Testis (tissue), 3 donors: ENCODE data around the gene C9orf78. TPM values are rescaled to one million over a fixed set of nuclear protein-coding genes. Genes with fewer than 3 reads are reported as not detected.

Source experiments
- DNase-seq: peaks from one replicate; pipeline ENCODE4 v3.0.0-alpha.2; 2019
- H3K27ac ChIP-seq, 2 donors: fragments of 200-600 bp; sonication (generic); one replicate each; pipeline ENCODE4 v1.5.1; 2019
- H3K27me3 ChIP-seq: fragments of 200-600 bp; sonication (generic); one replicate; pipeline ENCODE4 v1.5.1; 2019
- H3K36me3 ChIP-seq: fragments of 200-600 bp; sonication (generic); one replicate; pipeline ENCODE4 v1.5.1; 2017; ENCODE audit warnings: low read depth; ENCODE audit errors: missing control alignments
- H3K4me1 ChIP-seq: fragments of 200-600 bp; sonication (generic); one replicate; pipeline ENCODE4 v1.5.1; 2019
- H3K4me3 ChIP-seq, 2 donors: fragments of 200-600 bp; sonication (generic); one replicate each; pipeline ENCODE4 v1.5.1; 2017 to 2019
- H3K9me3 ChIP-seq: fragments of 200-600 bp; sonication (generic); one replicate; pipeline ENCODE4 v1.5.1; 2017
- CTCF ChIP-seq, 3 experiments: fragments of 450-650 bp in 2 of 3; fragments of 200-600 bp in 1 of 3; sonication (generic) in 1 of 3; IDR thresholded peaks; one replicate each; pipeline ENCODE4 v1.5.1; 2016 to 2019; ENCODE audit warnings: antibody characterized with exemption in 3 of 3, mild to moderate bottlenecking in 2 of 3, moderate library complexity in 1 of 3
- POLR2A ChIP-seq: fragments of 450-650 bp; IDR thresholded peaks from one replicate; pipeline ENCODE4 v1.6.1; 2017; ENCODE audit warnings: antibody characterized with exemption, mild to moderate bottlenecking, moderate library complexity
- WGBS, 2 donors: methylation state at CpG; one replicate each; pipeline ENCODE4 v1.1.5; 2018; 5-methylcytosine and 5-hydroxymethylcytosine counted together
- intact Hi-C: fragments of 100-400 bp; cut with DNase I; formaldehyde crosslinking; loops from one replicate; pipeline ENCODE4 v1.15.1; 2023; ENCODE audit warnings: low total_unique reads
- polyA plus RNA-seq: library from polyadenylated mRNA; stranded (reverse); fragments of 350-450 nt; fragmentation: Illumina TruSeq; extraction: RNeasy Lipid Tissue Mini Kit (QIAGEN cat#74804); gene quantifications from one replicate; pipeline ENCODE4 v1.2.3, GENCODE V29; 2014; ENCODE audit warnings: low read depth, low replicate concordance; ENCODE audit not compliant: insufficient read depth
- total RNA-seq, 2 donors: library from RNA; depleted of rRNA; stranded (reverse); fragments of >200 nt; gene quantifications; one replicate each; pipeline ENCODE4 v1.2.3, GENCODE V29; 2016

C9orf78 gene
- total and polyA plus RNA-seq, 3 donors from 2014 or later: 56.3 to 86.8 (median 83.2) TPM

DNA sequence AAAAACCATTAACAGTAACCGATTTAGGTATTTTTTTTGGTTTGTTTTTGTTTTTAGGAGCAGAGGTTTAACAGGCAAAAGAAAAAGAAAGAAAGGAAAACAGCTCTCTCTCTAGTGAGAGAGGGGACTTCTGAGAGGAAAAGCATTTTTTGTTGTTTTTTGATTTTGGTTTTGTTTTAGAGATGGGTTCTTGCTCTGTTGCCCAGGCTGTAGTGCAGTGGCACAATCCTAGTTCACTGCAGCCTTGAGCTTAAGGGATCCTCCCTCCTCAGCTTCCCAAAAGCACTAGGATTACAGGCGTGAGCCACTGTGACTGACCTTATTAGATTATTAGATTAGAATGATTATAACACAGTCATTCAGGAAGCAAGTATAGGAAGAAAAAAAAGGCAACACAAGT is 10.3 kb upstream of the C9orf78 start:
- 55 to 67% methylated on average over 2 of the region's 2 CpGs for WGBS, 2 donors
- no peaks in the 10 kb centered on the region for H3K9me3 ChIP-seq
- no peaks in the 10 kb centered on the region for H3K4me1 ChIP-seq
- TF ChIP-seq POLR2A: no peak
- no peak for TF ChIP-seq CTCF (IDR thresholded peaks at IDR 0.05)
- H3K4me3 ChIP-seq: no peak overlapping the region
- no peaks in the 10 kb centered on the region for H3K27me3 ChIP-seq
- no peak overlapping the region for H3K27ac ChIP-seq
- DNase-seq: no peak
- H3K36me3 ChIP-seq: no peaks in the 10 kb centered on the region
- intact Hi-C loops: no loop called here

- Histone ChIP-seq H3K4me3 (no peak overlapping the region), H3K36me3 (no peaks in the 10 kb centered on the region), H3K4me1 (peaks cover 10% of the 10 kb centered on the region), H3K27ac (no peak overlapping the region), H3K27me3 (no peaks in the 10 kb centered on the region), H3K9me3 (no peaks in the 10 kb centered on the region)
- intact Hi-C loops: no loop called here
- TF ChIP-seq CTCF (IDR thresholded peaks at IDR 0.05) (no peak), POLR2A (no peak)
- WGBS, 2 donors: 47 to 76% methylated on average over 4 of the region's 4 CpGs
- DNase-seq: no peak
These were observed 6.0 kb upstream of the C9orf78 start for GRCh38 chr9:129841071-129841470.

DNA sequence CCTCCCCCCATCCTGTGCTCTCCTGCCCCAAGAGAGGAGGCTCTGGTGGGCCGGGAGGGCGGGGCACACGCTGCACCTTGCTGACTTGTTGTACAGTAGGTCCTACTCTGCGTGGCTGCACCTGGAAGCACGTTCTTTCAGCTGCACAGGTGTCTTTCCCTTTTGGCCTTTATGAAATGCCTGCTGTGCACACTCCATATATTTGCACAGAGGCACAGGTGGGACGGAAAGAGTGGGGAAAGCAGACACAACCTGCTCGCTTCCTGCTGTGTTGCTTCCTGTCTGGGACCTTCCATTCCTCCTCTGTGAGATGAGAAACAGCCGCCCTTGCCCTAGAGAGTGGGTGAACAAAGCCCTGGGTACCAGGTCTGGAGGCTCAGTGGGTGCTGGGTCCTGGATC is 5.0 kb upstream of the C9orf78 start:
- Histone ChIP-seq H3K4me1 (peaks cover 13% of the 10 kb centered on the region), H3K36me3 (no peaks in the 10 kb centered on the region), H3K27me3 (no peaks in the 10 kb centered on the region), H3K4me3 (no peak overlapping the region), H3K9me3 (no peaks in the 10 kb centered on the region), H3K27ac (no peak overlapping the region)
- intact Hi-C loops: no loop called here
- WGBS, 2 donors: 86 to 88% methylated on average over 5 to 8 of the region's 8 CpGs
- DNase-seq: no peak
- no peak for TF ChIP-seq POLR2A
- no peak for TF ChIP-seq CTCF (IDR thresholded peaks at IDR 0.05)

- intact Hi-C loops: no loop called here
- DNase-seq: no peak
- Histone ChIP-seq H3K36me3 (no peaks in the 10 kb centered on the region), H3K27me3 (no peaks in the 10 kb centered on the region), H3K4me3 (no peak overlapping the region), H3K4me1 (peaks cover 13% of the 10 kb centered on the region), H3K9me3 (no peaks in the 10 kb centered on the region), H3K27ac (no peak overlapping the region)
- TF ChIP-seq CTCF (IDR thresholded peaks at IDR 0.05) (no peak), POLR2A (no peak)
- WGBS, 2 donors: 70 to 82% methylated on average over 10 of the region's 10 CpGs
These were observed 4.4 kb upstream of the C9orf78 start for GRCh38 chr9:129839324-129840023.

- WGBS, 2 donors: 88 to 91% methylated on average over 12 of the region's 12 CpGs
These were observed 3.7 kb upstream of the C9orf78 start for GRCh38 chr9:129838707-129839259.

More at GRCh38 chr9:129838707-129839259, 3.7 kb upstream of the C9orf78 start:
- TF ChIP-seq CTCF (IDR thresholded peaks at IDR 0.05) (no peak), POLR2A (no peak)
- Histone ChIP-seq H3K36me3 (no peaks in the 10 kb centered on the region), H3K27ac (no peak overlapping the region), H3K4me3 (no peak overlapping the region), H3K9me3 (no peaks in the 10 kb centered on the region), H3K27me3 (no peaks in the 10 kb centered on the region), H3K4me1 (peaks cover 18% of the 10 kb centered on the region)
- intact Hi-C loops: no loop called here
- no peak for DNase-seq
